CD4-positive, alpha-beta T cell treated with Interleukin-6 for 4 hours (primary cell): ENCODE results near the gene REPS1.
"Not testable (repeated sequence)": the region's sequence is repeated elsewhere in the genome, so short reads cannot be mapped to it uniquely, and the experiment has no call there.

Experiments
- DNase-seq: peaks from one replicate; pipeline ENCODE4 v3.0.0-alpha.2; 2020; ENCODE audit warnings: mixed read lengths

The REPS1 gene, protein sequence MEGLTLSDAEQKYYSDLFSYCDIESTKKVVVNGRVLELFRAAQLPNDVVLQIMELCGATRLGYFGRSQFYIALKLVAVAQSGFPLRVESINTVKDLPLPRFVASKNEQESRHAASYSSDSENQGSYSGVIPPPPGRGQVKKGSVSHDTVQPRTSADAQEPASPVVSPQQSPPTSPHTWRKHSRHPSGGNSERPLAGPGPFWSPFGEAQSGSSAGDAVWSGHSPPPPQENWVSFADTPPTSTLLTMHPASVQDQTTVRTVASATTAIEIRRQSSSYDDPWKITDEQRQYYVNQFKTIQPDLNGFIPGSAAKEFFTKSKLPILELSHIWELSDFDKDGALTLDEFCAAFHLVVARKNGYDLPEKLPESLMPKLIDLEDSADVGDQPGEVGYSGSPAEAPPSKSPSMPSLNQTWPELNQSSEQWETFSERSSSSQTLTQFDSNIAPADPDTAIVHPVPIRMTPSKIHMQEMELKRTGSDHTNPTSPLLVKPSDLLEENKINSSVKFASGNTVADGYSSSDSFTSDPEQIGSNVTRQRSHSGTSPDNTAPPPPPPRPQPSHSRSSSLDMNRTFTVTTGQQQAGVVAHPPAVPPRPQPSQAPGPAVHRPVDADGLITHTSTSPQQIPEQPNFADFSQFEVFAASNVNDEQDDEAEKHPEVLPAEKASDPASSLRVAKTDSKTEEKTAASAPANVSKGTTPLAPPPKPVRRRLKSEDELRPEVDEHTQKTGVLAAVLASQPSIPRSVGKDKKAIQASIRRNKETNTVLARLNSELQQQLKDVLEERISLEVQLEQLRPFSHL

GRCh38 chr6:138987643-138988468 lies at the start of gene REPS1:
Gene REPS1, minus strand, starts transcription at chr6:138988253. Its CDS starts 571 bp downstream, at chr6:138987682.
- DNase-seq, result peak; percentile 91

DNA sequence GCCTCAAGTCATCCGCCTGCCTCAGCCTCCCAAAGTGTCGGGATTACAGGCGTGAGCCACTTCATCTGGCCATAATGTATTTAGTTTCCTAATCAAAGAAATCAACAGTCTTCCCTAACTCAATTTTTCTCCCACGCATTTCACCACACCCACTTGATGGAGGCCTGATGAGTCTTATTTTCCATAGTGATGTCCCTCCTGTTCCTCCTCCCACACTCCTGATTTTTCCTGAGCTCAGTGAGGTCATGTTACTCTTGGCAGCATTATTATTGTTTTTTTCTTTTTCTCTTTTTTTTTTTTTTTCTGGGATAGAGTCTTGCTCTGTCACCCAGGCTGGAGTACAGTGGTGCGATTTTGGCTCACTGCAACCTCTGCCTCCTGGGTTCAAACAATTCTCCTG lies 49.4 kb upstream of the REPS1 start:
- DNase-seq, result no peak

- peak; percentile 40 for DNase-seq
Observed at GRCh38 chr6:139030228-139030963, 42.3 kb upstream of the REPS1 start.

DNA sequence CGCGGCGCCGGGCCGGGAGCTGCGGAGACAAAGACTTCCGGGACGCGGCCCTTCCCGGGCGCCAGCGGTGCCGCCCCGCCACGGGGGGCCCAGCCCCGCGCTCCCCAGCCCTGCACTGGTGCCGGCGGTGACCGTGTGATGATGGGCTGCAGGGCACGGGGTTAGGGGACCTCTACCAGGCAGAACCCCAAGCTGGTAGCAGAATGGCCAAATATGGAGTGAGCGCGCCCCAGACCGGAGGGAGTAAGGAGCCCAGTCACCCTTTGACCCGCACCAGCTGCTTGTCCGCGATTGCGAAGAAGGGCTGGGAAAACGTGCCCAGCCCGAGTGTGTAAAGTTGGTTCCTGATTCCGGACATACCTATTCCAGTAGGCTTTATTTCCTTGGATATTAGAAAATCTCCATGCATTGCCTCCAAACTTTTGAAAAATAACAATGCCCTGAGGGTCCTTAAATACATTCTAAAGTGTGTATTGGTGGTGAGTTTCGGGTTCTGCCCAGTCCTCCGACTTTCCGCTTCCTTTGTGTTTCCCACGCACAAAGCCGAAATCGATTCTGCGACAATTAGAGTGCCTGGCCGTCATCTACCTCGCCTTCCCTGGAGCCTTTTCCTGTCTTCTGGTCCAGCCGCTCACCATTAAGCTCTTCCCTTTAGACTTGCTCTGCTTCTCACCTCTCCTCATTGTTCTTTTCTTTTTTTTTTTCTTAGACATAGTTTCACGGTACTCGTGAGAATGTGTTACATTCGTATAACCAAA lies 41.6 kb upstream of the REPS1 start:
- DNase-seq, result no peak

GRCh38 chr6:139028658-139029469 lies 40.8 kb upstream of the REPS1 start, which contains the start of gene ABRACL:
Gene ABRACL, plus strand, starts transcription at chr6:139028745. Its CDS starts 5,416 bp downstream, at chr6:139034161.
- DNase-seq, result peak; percentile 83

DNA sequence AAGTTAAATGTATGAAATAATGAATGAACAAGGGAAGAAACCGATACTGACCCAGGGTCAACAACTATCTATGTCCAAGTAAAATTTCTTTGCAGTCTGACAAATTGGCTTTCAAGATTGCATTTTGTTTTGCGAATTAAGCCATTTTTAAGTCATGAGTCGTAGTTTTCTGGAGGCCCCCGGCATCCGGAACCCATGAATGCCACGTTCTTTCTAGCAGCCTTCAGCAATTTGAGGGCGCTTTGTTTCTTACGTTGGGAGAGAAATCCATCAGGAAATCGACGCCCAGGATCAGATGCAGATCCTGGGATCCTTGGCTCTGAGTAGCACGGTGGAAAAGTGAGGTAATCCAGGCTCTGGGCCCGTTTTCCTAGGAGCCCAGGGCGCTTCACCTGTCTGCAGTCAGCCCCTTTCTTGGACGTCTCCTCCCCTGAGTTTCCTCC lies 40.2 kb upstream of the REPS1 start:
- DNase-seq, result no peak

GRCh38 chr6:139027620-139028182 lies 39.6 kb upstream of the REPS1 start:
- peak; percentile 58 for DNase-seq

DNA sequence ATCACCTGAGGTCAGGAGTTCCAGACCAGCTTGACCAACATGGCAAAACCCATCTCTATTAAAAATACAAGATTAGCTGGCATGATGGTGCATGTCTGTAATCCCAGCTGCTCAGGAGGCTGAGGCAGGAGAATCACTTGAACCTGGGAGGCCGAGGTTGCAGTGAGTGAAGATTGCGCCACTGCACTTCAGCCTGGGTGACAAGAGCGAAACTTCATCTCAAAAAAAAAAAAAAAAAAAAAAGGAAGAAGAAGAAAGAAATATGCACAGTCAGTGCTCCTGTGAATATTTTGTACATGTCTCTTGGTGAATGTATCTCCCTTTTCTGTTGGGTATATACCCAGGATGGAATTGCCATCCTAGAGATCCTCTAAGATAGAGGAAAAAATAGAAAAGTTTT lies 37.4 kb upstream of the REPS1 start:
- not testable (repeated sequence) for DNase-seq

- no peak for DNase-seq
Observed at GRCh38 chr6:139020689-139021088, 32.6 kb upstream of the REPS1 start.

- no peak for DNase-seq
Observed at GRCh38 chr6:139019722-139020121, 31.7 kb upstream of the REPS1 start.

GRCh38 chr6:139017227-139017626 lies 29.2 kb upstream of the REPS1 start:
- DNase-seq, result no peak

DNA sequence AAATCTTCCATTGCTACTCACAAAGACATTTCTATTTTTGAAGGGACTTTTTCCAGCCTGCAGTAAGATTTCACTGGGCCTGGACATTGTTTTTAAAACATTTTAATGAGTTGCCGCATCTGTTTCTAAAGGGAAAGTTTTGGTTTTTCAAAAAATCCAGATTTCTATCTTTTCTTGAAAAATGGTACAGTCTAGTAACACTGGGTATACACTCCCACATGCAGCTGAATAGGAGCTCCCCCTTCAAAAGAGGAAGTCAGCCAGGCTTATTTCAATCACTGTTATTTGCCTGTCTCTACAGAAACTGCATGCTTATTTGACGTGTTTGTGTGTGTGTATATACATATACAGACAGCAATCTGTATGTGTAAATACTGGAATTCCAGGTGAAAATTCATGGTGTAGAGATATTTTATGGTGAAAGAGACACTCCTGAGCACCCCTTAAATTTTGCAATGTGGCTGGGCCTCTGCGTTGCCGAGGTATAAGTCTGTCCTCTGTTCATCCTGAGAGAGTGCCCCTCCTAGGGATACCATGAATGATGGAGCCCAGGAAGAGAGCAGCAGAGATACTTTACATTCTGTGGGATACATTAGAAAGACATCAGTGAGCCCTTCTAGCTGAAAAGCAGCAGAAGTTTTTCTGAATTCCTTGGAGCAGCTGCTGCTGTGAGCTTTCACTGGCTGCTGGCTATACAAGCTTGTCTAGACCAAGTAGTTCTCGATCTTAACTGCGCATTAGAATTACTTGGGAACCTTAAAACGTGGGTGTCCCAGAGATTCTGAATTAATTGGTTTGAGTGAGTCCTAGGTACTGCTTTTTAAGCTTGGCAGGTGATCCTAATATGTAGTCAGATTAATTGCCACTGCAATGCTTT lies 28.5 kb upstream of the REPS1 start:
- no peak for DNase-seq

DNA sequence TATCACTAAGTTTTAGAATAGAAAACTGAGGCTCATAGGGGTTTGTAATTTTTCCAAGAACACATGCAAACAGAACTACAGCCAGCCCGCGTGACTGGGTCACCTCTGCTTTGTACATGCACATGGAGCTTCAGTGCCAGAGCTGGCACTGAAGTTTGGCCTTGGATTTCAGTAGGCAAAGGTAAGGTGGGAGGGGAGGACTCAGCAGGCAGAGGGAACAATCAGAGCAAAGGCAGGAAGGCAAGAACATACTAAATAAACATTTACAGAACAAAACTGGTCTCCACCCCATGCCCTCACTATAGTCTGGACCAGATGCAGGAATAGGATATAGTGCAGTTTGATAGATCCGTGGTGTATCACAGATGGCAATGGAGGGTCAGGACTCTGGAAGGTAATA lies 26.9 kb upstream of the REPS1 start:
- DNase-seq, result no peak

DNA sequence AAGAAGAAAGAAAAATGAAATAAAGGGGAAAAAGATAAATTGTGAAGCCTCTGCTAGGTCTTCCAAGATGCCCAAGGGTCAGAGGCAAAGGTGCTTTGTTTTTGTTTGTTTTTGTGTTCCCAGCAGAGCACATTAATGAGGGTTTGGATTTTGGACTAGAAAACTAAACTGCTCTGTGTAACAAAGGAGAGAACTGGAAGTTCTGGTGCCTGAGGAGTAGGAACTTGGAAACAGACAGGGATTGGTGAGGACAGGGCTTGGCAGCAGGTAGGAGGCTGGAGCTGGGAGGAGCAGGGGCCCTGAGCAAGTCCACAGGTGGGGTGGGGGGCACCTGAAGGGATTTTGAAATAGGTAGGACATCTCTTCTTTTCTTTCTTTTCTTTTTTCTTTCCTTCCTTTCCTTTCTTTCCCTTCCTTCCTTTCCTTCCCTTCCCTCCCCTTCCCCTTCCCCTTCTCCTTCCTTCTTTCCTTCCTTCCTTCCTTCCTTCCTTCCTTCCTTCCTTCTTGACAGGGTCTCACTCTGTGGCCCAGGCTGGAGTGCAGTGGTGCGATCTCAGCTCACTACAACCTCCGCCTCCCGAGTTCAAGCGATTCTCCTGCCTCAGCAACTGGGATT lies 25.2 kb upstream of the REPS1 start:
- DNase-seq, result no peak

GRCh38 chr6:139011980-139012379 lies 23.9 kb upstream of the REPS1 start:
- DNase-seq, result no peak

DNA sequence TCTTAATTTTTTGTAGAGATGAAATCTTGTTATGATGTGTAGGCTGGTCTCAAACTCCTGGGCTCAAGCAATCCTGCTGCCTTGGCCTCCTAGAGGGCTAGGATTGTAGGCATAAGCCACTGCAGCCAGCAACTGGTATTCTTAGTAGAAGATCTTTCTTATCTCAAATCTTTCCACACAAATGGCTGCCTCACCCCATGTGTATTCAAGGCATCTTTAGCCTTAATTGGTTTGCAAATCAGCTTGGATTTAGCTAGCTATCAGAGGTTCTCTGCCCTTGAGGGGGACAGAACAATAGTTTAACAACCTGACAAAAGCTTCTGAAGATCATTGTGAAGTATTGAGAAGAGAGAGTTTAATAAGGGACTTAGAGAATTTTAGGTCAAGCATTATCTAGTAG lies 22.6 kb upstream of the REPS1 start:
- DNase-seq, result no peak

GRCh38 chr6:139008117-139008516 lies 20.1 kb upstream of the REPS1 start:
- no peak for DNase-seq

DNA sequence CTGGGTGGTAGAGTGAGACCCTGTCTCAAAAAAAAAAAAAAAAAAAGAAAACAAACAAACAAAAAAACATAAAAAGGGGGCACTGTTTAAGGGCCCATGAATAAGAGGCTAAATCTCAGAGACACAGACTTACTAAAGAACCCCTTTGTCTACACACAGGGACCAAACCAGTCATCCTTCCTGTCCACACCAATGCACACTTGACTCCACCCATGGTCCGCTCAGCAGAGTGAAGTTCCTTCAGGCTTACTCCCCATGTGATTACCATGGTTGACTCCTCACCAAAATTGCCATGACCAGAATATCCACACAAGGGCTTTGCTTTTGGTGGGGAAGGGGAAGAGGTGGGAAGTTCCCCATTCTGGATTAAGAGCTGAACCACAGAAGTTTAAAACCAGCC lies 19.4 kb upstream of the REPS1 start:
- no peak for DNase-seq

DNA sequence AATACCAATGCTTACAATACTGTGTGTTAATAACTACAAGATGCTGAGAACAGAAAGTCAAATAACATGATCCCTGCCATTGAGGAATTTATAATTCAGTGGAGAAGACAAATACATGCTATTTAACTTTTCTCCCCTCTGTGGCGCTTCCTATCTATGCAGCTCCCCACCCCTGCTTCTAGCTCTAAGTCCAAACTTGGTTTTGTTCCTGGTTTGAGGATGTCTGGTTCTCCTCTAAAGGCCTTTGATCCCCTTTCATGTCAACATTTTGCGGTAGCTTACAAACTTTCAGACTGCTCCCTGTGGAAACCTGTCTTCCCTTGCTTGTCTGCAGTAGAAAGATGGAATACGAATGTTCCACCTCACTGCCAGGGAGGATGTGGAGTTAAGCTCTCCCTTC lies 18.4 kb upstream of the REPS1 start:
- DNase-seq, result no peak
